NCI-H82 (cell line): ENCODE data around the gene USP48.

Experiments
- DNase-seq: peaks from one replicate; lab custom pipeline; 2025; lab: John Stamatoyannopoulos, UW

Gene USP48

GRCh38 chr1:21668951-21669257 lies 114.0 kb downstream of the USP48 start:
- no peak for DNase-seq

GRCh38 chr1:21668232-21668950 lies 114.6 kb downstream of the USP48 start:
- DNase-seq, result no peak

DNA sequence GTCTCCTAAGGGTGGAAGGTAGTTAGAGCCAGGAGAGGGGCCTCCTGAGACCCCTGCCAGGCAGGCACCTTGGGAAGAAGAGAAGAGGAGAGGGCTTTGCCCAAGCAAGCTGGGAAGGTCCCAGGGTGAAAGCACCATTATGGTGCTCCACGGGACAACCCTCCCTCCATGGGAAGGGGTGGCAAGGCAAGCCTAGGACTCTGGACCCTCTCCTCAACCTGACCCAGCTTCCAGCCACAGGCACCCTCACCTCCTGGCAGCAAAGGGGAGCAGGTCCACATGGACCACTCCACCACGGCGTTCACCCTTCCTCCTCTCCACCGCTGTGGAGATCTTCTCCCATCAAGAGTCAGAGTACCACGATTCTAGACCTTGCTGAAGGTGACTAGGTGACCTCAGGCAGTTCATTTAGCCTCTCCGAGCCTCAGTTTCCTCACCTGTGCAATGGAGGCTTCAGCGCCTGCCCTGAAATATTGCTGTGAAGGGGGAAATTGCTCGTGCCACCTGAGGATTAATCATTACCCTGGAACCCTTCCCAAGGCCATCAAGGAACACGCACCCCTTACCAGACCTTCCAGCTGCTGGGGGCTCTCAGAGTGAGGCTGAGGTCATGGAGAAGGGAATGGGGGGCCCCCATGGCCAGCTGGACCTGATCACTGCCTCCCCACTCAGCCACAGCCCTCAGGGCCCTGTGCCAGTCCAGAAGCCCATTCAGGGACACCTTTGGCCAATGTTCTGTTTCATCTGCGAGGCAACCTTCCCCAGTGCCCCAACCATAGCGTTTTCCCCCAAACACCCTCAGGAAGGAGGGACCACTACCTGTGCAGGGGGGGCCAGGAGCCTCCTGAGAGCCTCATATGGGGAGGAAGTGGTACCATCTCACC lies 115.4 kb downstream of the USP48 start:
- DNase-seq, result no peak

- peak; percentile 55 for DNase-seq
Observed at GRCh38 chr1:21666576-21667320, 116.2 kb downstream of the USP48 start.

DNA sequence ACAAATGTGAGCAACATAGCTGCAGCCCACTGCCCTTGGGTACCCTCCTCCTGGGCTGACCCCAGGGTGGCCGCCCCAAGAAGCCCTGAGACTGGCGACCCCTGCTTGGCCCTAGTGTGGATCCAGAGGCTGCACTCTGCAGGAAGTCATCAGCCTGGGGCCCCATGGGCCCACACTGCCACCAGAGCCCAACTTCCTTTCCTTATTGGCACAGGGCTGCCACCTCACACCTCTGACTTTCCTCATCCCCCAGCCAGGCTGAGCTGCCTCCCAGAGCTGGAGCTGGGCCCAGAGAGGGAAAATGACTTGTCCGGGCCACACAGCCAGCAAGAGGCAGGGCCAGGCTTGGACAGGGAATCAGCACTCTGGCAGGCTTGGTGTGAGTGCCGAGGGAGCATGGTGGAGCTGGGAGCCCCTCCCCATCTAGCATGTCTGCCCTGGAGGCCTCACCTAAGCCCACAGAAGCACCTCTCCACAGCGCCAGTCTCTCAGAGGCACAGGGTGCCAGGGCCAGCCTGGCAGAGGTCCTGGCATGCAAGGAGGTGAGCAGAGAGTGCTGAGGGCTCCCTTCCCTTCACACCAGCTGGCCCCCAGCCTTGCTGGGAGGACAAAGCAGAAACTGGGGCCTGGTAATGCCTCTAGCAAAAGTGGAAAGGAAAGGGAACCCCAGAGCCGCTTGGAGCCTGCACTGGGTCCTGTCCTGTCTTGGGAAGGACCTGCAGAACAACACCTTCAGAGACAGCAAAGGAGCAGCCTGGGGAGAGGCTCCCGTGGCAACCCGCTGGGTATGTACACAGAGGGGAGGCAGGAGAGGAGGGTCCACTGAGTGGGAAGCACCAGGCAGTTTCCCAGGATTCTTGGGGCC lies 117.0 kb downstream of the USP48 start:
- DNase-seq, result no peak

DNA sequence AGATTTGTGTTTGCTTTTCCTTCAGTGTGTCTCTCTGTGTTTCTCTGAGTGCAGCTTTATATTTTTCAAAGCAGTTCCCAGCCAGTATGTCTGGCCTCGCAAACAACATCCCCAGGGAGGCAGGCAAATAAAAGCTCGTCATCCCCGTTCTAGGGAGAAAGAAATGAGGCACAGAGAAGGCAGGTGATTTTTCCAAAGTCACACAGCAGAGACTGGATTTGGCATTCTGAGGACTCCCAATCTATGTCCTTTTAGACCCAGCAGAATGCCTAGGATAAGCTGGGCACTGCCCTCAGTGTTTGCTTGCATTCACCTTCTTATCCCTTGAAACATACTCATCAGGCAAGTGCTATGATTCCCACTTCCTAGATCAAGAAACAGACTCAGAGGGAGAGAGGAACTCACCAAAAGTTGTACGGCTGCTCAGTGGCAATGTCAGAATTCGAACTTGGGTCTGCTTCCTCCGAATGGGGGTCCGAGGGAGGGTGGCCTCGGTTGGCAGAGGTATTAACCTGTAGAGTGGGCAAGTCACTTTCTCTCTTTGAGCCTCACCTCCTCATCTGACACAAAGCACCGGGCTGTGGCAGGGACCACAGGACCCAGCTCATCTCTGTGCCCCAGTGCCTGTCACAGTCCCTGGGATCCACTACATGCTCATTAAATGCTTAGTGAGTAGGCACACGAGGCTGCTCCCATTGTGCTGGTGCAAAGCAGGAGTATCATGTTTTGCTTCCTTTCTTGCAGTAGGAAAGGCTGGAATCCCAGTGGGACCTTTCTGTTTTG lies 118.0 kb downstream of the USP48 start:
- no peak for DNase-seq

DNA sequence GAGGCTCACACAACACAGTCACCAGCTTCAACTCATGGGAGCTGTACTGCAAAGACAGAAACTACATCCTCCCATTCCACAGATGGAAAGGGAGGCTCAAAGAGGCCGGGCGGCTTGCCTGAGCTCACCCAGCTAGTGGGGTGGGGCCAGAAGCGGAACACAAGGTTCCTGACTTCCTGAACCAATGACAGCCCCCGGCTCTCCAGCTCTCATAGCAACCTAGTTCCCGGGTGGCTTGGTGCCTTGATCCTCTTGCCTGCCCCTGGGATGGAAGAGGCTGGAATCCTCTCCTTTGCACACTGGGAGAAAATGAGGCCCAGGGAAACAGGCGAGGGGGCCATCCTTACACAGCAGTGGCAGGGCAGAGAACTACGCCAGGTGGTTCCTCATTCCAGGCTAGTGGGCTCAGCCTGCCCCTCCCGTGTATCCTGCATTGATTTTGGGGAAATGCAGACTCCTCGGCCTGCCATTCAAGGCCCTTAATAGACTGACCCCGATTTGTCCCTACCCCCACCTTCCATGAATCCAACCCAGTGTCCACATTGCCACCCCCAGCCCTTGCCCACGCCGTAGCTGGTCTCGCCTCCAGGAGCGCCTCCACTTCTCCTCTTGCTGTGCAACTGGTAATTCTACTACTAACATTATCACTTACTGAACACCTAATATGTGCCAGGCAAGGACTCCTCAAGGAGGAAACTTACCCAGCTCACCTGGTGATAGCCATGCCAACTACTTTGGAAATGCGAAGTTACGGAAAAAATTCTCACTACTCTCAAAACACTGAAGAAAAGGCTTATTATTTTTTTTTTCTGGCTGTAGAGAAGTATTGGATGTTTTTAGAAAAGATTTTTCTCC lies 118.8 kb downstream of the USP48 start:
- DNase-seq, result peak; percentile 57

DNA sequence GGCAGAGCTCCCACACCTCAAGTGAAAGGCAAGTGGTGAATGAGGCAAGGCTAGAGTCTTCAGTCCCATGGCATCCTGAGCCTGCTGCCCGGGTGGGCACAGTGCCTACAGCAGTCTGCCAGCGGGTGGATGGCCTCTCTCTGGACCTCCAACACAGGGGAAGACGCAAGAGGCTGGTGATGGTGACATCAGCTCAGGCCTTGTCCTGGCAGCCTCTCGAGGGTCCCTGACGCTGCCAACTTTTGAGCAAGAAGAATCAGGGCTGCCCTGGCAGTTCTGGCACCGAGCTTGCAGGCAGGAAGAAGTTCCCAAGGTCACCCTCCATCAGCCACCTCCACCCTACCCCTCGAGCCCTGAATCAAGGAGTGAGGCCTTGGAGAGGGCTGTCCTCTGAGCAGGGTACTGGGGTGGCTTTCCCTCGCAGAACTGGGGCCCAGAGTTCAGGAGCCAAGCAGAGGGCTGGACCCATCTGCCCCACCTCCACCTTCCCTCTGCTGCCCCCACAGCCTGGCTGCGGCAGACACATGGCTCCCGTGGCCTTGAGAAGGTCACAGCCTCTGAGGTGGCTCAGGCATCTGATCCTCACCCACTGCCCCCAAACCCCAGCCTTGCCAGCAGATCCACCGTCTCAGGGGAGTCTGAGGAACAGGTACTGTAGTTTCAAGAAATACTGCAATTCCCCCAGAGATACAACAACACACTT lies 119.5 kb downstream of the USP48 start:
- peak; percentile 28 for DNase-seq

- peak; percentile 26 for DNase-seq
Observed at GRCh38 chr1:21662426-21663247, 120.3 kb downstream of the USP48 start.

GRCh38 chr1:21661886-21662285 lies 121.1 kb downstream of the USP48 start:
- DNase-seq, result no peak

GRCh38 chr1:21659924-21660326 lies 123.0 kb downstream of the USP48 start:
- DNase-seq, result no peak

DNA sequence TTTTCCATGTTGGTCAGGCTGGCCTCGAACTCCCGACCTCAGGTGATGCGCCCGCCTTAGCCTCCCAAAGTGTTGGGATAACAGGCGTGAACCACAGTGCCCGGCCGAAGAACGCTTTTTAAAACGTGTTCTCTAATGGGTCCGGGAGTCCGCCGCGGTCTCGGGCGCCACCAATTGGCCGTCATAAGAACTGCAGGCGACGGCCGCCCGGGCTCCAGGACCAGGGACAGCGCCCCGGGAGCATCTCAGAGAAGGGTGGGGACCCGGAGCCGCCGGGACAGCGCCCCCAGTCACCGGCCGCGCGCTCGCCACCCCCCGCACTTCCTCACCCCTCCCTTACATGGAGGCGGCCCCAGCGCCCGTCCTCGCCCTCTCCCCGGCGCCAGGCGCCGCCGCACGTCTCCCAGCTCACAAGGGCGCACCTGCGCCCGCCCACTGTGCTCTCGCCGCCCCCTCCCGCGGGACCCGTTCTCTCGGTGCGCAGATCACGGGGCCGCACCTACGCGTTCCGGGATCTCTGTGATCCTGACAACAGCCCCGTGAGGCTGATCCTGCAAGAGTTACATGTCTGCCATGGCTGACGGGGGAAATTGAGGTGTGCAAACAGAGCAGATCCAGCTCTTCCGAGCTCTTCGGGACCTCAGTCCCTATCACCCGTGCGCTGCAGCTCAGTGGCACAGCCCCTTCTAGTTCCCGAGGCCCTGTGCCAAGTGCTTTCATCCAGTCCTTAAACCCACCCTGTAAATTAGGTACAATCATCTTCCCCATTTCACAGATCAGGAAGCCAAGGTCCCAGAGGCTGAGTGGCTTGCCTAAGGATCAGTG lies 123.6 kb downstream of the USP48 start:
- peak; percentile 77 for DNase-seq

GRCh38 chr1:21657456-21658190 lies 125.3 kb downstream of the USP48 start:
- no peak for DNase-seq

DNA sequence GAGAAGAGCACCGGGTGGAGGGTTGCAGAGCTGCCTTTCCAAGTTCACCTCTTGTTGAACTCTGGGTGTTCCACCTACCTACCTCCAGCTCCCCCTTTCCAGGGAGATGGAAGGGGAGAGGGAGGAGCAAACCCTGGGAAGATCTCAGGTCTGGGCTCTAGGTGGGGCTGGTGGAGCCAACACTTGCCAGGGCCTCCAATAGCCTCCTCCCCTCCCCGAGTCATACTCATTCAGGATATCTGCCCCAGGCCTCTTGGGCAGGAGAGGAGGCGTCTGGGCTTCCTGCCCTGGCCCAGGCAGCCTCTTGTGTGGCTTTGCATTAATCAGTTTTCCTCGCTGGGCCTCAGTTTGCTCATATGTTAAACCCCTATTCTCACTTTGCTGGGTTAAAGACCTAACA lies 127.2 kb downstream of the USP48 start:
- peak; percentile 65 for DNase-seq

GRCh38 chr1:21655259-21655658 lies 127.7 kb downstream of the USP48 start:
- no peak for DNase-seq

GRCh38 chr1:21654209-21654608 lies 128.7 kb downstream of the USP48 start:
- DNase-seq, result no peak

DNA sequence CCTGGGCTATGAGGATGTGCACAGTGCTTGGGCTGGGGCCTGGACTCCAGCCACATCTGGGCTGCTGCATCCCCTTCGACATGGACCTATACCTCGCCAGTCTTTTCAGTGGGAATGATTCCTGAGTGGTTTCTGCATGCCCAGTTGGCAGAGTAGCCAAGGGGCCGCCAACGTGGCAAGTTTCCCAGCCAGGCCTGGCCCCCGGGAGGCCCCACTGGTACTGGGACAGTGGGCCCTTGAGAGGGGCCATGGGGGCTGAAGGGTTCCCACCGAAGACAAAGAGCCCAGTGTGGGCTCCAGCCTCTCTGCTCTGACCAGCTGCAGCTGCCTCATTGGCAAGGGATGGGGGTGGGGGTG lies 129.2 kb downstream of the USP48 start:
- no peak for DNase-seq
